ENCODE data around the gene FBP1.

DNA sequence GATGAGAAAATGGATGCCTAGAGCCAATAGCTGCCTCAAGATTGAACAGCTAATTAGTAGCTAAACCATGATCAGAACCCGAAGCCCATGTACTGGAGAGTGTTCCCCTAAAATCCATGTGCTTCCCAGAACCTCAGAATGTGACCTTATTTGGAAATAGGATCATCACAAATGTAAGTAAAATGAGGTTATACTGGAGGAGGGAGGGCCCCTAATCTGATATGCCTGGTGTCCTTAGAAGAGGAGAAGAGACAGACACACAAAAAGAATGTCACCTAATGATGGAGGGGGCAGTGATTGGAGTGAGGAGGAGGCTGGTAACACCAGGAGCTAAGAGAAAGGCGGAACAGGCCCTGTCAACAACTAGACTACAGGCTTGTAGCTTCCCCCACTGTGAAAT, 41.3 kb upstream of the FBP1 start:
- no peak for TF ChIP-seq ZNF70 (CRISPR knock-in tag; IDR thresholded peaks at IDR 0.05)
- TF ChIP-seq ISL1 (CRISPR knock-in tag; IDR thresholded peaks at IDR 0.05): no peak
- no peak for TF ChIP-seq ZFP30 (CRISPR knock-in tag; IDR thresholded peaks at IDR 0.05)
- TF ChIP-seq SNAI2 (CRISPR knock-in tag; IDR thresholded peaks at IDR 0.05): no peak
- TF ChIP-seq, protein P1, sequence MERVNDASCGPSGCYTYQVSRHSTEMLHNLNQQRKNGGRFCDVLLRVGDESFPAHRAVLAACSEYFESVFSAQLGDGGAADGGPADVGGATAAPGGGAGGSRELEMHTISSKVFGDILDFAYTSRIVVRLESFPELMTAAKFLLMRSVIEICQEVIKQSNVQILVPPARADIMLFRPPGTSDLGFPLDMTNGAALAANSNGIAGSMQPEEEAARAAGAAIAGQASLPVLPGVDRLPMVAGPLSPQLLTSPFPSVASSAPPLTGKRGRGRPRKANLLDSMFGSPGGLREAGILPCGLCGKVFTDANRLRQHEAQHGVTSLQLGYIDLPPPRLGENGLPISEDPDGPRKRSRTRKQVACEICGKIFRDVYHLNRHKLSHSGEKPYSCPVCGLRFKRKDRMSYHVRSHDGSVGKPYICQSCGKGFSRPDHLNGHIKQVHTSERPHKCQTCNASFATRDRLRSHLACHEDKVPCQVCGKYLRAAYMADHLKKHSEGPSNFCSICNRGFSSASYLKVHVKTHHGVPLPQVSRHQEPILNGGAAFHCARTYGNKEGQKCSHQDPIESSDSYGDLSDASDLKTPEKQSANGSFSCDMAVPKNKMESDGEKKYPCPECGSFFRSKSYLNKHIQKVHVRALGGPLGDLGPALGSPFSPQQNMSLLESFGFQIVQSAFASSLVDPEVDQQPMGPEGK (CRISPR knock-in tag; IDR thresholded peaks at IDR 0.05; ENCODE audit: borderline replicate concordance): no peak
- TF ChIP-seq, protein P2, sequence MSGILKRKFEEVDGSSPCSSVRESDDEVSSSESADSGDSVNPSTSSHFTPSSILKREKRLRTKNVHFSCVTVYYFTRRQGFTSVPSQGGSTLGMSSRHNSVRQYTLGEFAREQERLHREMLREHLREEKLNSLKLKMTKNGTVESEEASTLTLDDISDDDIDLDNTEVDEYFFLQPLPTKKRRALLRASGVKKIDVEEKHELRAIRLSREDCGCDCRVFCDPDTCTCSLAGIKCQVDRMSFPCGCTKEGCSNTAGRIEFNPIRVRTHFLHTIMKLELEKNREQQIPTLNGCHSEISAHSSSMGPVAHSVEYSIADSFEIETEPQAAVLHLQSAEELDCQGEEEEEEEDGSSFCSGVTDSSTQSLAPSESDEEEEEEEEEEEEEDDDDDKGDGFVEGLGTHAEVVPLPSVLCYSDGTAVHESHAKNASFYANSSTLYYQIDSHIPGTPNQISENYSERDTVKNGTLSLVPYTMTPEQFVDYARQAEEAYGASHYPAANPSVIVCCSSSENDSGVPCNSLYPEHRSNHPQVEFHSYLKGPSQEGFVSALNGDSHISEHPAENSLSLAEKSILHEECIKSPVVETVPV (CRISPR knock-in tag; IDR thresholded peaks at IDR 0.05): no peak
- TF ChIP-seq, protein P3, sequence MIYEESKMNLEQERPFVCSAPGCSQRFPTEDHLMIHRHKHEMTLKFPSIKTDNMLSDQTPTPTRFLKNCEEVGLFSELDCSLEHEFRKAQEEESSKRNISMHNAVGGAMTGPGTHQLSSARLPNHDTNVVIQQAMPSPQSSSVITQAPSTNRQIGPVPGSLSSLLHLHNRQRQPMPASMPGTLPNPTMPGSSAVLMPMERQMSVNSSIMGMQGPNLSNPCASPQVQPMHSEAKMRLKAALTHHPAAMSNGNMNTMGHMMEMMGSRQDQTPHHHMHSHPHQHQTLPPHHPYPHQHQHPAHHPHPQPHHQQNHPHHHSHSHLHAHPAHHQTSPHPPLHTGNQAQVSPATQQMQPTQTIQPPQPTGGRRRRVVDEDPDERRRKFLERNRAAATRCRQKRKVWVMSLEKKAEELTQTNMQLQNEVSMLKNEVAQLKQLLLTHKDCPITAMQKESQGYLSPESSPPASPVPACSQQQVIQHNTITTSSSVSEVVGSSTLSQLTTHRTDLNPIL (CRISPR knock-in tag; IDR thresholded peaks at IDR 0.05; ENCODE audit: low read depth): no peak
- TF ChIP-seq, protein P4, sequence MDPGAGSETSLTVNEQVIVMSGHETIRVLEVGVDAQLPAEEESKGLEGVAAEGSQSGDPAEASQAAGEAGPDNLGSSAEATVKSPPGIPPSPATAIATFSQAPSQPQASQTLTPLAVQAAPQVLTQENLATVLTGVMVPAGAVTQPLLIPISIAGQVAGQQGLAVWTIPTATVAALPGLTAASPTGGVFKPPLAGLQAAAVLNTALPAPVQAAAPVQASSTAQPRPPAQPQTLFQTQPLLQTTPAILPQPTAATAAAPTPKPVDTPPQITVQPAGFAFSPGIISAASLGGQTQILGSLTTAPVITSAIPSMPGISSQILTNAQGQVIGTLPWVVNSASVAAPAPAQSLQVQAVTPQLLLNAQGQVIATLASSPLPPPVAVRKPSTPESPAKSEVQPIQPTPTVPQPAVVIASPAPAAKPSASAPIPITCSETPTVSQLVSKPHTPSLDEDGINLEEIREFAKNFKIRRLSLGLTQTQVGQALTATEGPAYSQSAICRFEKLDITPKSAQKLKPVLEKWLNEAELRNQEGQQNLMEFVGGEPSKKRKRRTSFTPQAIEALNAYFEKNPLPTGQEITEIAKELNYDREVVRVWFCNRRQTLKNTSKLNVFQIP (CRISPR knock-in tag; IDR thresholded peaks at IDR 0.05; ENCODE audit: borderline replicate concordance, low read depth): no peak
- TF ChIP-seq, protein P5, sequence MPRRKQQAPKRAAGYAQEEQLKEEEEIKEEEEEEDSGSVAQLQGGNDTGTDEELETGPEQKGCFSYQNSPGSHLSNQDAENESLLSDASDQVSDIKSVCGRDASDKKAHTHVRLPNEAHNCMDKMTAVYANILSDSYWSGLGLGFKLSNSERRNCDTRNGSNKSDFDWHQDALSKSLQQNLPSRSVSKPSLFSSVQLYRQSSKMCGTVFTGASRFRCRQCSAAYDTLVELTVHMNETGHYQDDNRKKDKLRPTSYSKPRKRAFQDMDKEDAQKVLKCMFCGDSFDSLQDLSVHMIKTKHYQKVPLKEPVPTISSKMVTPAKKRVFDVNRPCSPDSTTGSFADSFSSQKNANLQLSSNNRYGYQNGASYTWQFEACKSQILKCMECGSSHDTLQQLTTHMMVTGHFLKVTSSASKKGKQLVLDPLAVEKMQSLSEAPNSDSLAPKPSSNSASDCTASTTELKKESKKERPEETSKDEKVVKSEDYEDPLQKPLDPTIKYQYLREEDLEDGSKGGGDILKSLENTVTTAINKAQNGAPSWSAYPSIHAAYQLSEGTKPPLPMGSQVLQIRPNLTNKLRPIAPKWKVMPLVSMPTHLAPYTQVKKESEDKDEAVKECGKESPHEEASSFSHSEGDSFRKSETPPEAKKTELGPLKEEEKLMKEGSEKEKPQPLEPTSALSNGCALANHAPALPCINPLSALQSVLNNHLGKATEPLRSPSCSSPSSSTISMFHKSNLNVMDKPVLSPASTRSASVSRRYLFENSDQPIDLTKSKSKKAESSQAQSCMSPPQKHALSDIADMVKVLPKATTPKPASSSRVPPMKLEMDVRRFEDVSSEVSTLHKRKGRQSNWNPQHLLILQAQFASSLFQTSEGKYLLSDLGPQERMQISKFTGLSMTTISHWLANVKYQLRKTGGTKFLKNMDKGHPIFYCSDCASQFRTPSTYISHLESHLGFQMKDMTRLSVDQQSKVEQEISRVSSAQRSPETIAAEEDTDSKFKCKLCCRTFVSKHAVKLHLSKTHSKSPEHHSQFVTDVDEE (CRISPR knock-in tag; IDR thresholded peaks at IDR 0.05): no peak
- no peak for TF ChIP-seq ESRRG (CRISPR knock-in tag; IDR thresholded peaks at IDR 0.05)
- TF ChIP-seq ZNF565 (CRISPR knock-in tag; conservative IDR thresholded peaks at IDR 0.05; ENCODE audit: low read depth): no peak
- TF ChIP-seq ARNTL (CRISPR knock-in tag; IDR thresholded peaks at IDR 0.05; ENCODE audit: borderline replicate concordance, low read depth): no peak
- TF ChIP-seq ZFP3 (CRISPR knock-in tag; IDR thresholded peaks at IDR 0.05): no peak

Data from SK-N-SH treated with all-trans-retinoic acid at 6 μM for 48 hours (cell line).